SK-N-MC (cell line): ENCODE data around the gene ABCF1.

ENCODE experiments used
- DNase-seq: peaks from one replicate; pipeline ENCODE4 v3.0.0-alpha.2; 2011; ENCODE audit warnings: low read depth, low spot score
- H3K27ac ChIP-seq: fragments of 200-600 bp; sonication (generic); 2 replicates; pipeline ENCODE4 v1.5.1; 2016; ENCODE audit warnings: mixed run types
- H3K36me3 ChIP-seq: fragments of 200-600 bp; sonication (generic); 2 replicates; pipeline ENCODE4 v1.6.1; 2017; ENCODE audit warnings: antibody characterized with exemption, low read length, mixed read lengths; ENCODE audit not compliant: insufficient read depth
- H3K4me3 ChIP-seq: fragments of 200-600 bp; sonication (generic); 2 replicates; pipeline ENCODE4 v1.5.1; 2016
- H3K9ac ChIP-seq: fragments of 200-600 bp; sonication (generic); 2 replicates; pipeline ENCODE4 v1.8.0; 2017; ENCODE audit warnings: mixed run types, mixed read lengths; ENCODE audit not compliant: insufficient read length
- H3K9me3 ChIP-seq: fragments of 200-600 bp; sonication (generic); 2 replicates; pipeline ENCODE4 v1.6.1; 2017; ENCODE audit warnings: low read depth, mild to moderate bottlenecking, antibody characterized with exemption, low read length, moderate library complexity, mixed read lengths
- EZH2 ChIP-seq: fragments of 200-600 bp; sonication (generic); IDR thresholded peaks from one replicate; pipeline ENCODE4 v1.6.1; 2017; ENCODE audit warnings: antibody characterized with exemption
- FOXP2 ChIP-seq: optimal IDR thresholded peaks from 2 replicates; pipeline ENCODE3; 2011; ENCODE audit warnings: mild to moderate bottlenecking, moderate library complexity; ENCODE audit not compliant: insufficient read depth; ENCODE audit errors: extremely low read length, control extremely low read depth
- POLR2AphosphoS5 ChIP-seq: IDR thresholded peaks from 2 replicates; pipeline ENCODE4 v1.6.1; 2012; ENCODE audit warnings: mild to moderate bottlenecking, low read depth, low read length, borderline replicate concordance

Gene ABCF1

DNA sequence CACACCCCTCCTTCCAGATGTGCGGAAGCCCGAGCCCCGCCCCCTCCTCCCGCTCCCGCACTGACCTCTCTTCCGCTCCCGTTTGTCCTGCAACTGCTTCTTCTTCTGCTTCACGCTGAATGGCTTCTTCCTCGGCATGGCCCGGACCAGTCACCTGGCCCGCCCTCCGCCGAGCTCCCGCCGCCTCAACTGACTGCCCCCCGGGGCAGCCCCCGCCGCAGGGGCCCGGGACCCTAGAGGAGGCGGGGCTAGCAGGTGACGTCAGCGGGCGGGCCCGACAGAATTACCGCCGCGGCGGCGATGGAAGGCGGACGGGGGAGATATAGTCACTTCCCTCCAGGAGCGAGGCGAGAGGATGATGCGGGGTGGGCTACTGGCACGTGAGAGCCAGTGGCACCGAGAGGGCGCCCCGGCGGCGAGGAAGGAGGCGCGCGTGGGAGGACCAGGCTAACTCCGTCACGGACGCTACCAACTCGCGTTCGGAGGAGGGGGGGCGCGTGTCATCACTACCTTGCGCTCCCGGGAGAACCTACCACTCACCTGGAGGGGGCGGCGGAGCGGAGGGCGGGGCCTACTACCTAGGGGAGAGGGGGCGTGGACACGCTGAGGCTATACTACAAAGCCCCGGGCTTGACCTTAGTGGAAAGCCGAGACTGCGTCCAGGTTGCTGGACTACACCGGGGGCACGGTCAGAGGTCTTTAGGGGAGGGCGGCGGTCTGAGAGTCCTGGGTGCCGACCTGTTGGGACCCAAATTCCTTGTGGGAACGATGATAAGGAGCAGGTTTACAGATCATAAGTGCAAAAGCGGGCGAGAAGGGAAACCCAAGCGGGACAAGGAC, 15.0 kb upstream of the ABCF1 start, which contains the start of gene GNL1:
GNL1 (minus strand) TSS at position 424 of the 840 bp plus-strand sequence; CDS start at position 138, 286 bp downstream.
- H3K9me3 ChIP-seq: no peaks in the 10 kb centered on the region
- no peak for TF ChIP-seq FOXP2
- peak; percentile 69; the same call in 1 of the 2 replicates for TF ChIP-seq POLR2AphosphoS5
- TF ChIP-seq EZH2: no peak
- peaks cover 54% of the 10 kb centered on the region for H3K36me3 ChIP-seq
- peak within 1 kb of the TSS; percentile 96 for H3K4me3 ChIP-seq
- H3K27ac ChIP-seq: peak within 1 kb of the TSS; percentile 93
- DNase-seq: no peak
- H3K9ac ChIP-seq: peak within 1 kb of the TSS; percentile 91

DNA sequence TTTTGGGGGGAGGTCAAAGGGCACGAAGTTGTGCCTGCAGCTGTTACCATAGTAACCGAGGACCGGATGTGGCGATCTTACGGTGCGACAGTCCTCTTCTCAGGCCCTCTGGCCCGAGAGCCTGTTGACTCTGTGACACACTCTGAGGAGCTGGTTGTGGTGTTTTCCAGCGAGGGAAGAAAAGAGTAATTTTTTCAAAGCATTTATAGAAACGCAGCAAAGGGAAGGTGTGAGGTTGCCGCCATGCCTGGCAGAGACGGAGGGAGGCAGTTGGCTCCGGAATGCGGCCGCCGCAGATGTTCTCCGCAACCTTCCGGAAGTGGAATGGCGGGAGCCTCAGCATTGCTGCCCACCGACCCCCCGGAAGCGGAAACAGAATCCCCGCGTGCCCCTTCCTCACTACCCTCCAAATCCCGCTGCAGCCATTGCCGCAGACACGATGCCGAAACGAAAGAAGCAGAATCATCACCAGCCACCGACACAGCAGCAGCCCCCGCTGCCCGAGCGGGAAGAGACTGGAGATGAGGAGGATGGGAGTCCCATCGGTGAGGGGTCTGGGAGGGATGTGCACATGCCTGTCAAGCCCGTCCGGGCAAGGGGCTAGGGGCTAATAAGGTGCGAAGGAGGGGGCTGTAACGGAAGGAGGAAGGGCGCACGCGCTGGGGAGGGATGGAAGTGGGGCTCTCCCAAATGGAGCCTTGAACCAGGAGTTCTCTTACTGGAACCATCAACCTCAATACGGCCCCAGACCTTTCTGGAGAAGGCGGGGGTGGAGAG, 14.1 kb upstream of the ABCF1 start, which contains the start of gene PRR3:
PRR3 (plus strand) TSS at position 390 of the 777 bp plus-strand sequence; CDS start at position 440, 50 bp downstream.
- TF ChIP-seq POLR2AphosphoS5: peak; percentile 98
- no peak for TF ChIP-seq EZH2
- TF ChIP-seq FOXP2: no peak
- H3K27ac ChIP-seq: peak within 1 kb of the TSS; percentile 93
- H3K9me3 ChIP-seq: no peaks in the 10 kb centered on the region
- H3K4me3 ChIP-seq: peak within 1 kb of the TSS; percentile 96
- no peak for DNase-seq
- H3K9ac ChIP-seq: peak within 1 kb of the TSS; percentile 91
- peaks cover 51% of the 10 kb centered on the region for H3K36me3 ChIP-seq

DNA sequence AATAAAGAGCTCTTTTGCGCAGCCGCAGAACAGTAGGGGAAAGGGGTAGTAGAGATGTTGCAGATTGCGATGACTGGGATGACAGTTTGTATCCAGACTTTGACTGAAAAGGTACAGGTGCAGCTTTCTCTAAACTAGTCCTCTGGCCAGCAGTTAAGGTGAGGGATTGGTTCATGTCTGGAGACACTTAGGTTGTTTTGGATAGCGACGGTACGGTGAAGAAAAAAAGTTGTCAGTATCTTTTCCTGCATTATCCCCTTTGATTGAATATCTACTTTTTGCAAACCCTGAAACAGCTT, 13.6 kb upstream of the ABCF1 start:
- peak overlapping the region; percentile 93 for H3K27ac ChIP-seq
- TF ChIP-seq EZH2: no peak
- no peak for TF ChIP-seq POLR2AphosphoS5
- no peak for TF ChIP-seq FOXP2

DNA sequence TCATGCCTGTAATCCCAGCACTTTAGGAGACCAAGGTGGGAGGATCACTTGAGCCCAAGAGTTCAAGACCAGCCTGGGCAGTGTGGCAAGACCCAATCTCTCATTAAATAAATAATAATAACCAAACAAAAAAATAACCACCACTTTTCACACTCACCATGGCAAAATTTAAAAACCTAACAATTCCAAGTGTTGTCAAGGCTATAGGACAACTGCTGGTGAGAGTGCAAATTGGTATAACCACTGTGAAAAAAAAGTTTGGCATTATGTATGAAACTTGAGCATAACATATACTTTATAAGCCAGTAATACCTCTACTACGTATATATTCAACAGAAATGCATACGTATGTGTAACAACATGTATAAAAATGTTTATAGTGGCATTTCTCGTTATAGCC, 10.3 kb upstream of the ABCF1 start:
- no peak for DNase-seq
- Histone ChIP-seq H3K27ac (no peak overlapping the region), H3K9me3 (no peaks in the 10 kb centered on the region), H3K36me3 (peaks cover 45% of the 10 kb centered on the region), H3K9ac (no peak overlapping the region), H3K4me3 (no peak overlapping the region)
- TF ChIP-seq EZH2: no peak
- TF ChIP-seq POLR2AphosphoS5: no peak
- TF ChIP-seq FOXP2: no peak

More for the DNA sequence above, 13.6 kb upstream of the ABCF1 start:
- Histone ChIP-seq H3K9ac (peak overlapping the region; percentile 91), H3K9me3 (no peaks in the 10 kb centered on the region), H3K36me3 (peaks cover 51% of the 10 kb centered on the region), H3K4me3 (peak overlapping the region; percentile 96)
- no peak for DNase-seq

DNA sequence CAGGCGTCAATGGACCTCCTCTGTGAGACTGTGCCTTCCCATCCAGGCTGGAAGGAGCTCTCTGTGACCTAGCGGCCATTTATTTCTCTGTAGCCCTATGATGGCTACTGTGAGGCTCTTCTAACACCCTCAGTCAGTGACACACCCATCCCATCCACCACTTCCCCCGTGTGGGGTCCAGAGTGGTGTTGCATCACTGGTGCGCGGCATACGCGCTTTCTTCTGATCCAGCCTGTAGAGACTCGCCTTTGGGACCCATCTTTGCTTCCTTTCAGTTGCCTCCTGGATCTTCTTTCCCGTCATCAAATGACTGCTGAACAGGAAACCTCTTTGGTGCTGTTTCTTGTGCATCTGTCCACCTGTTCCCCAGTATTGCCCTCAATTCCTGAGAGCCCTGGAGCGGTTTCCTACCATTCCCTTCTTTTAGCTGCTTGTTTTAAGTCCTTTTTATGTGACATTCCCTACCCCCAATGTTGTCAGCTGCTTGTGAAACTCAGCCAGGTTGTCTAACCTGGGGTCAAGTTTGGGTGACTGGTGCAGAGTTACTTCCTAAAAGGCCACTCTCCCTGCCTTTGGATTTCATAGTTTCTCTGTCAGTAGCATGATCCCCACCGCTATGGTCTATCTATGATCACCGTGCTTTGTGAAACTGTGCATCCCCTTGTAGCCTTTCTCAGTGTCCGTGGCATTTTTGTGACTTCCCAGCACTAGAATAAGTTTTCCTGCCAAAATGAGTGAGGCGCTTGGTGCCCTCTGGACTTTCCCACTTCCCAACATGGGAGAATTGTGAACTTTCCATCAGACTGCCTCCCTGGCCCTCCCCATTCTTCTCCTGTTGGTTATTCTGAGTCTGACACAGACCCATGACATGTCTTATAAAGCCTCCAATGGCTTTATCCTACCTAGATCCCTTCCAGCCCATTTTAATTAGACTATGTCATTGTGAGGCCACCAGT, 8.5 kb upstream of the ABCF1 start:
- DNase-seq: no peak
- Histone ChIP-seq H3K4me3 (no peak overlapping the region), H3K9ac (no peak overlapping the region), H3K9me3 (no peaks in the 10 kb centered on the region), H3K27ac (no peak overlapping the region), H3K36me3 (peaks cover 45% of the 10 kb centered on the region)
- TF ChIP-seq FOXP2 (no peak), EZH2 (no peak), POLR2AphosphoS5 (no peak; the same call in 1 of the 2 replicates)

DNA sequence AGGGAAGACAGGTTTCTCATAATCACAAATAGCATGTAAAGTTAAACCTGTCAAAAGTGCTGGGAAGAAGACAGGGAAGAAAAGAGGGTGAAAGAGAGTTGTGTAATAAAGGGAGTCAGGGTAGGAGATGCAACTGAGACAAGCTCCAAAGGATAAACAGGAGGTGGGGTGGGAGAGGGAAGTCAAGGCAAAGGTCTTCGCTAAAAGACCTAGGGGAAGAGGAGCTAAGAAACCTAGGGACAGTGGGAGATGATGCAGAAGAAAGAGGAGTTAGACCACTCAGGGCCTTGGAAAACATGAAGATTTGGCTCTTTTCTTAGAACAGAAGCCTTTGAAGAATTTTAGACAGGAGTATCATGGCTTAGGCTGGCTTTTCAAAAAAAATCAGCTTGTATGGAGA, 7.1 kb upstream of the ABCF1 start:
- TF ChIP-seq EZH2 (no peak), FOXP2 (no peak), POLR2AphosphoS5 (no peak)
- H3K9ac ChIP-seq: no peak overlapping the region
- H3K9me3 ChIP-seq: no peaks in the 10 kb centered on the region
- H3K36me3 ChIP-seq: peaks cover 33% of the 10 kb centered on the region
- H3K4me3 ChIP-seq: no peak overlapping the region
- no peak overlapping the region for H3K27ac ChIP-seq
- DNase-seq: no peak

DNA sequence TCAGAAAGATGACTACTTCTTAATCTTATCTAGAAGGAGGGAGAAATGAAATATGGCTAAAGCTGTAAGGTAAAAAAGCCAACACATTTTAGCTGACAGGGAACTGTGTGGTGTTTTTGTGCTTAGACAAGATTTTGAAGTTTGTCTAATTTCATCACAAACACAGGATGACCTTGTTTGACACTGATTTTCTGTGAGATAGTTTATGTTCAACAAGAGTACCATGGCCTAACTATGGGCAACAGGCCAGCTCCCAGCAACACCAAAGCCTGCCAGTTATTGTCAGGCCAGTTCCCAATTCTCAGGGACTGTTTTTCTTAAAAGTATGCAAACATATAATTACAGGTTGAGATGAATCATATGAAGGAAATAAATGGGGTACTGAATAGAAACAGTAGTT, 5.5 kb upstream of the ABCF1 start:
- H3K9me3 ChIP-seq: no peaks in the 10 kb centered on the region

More for the DNA sequence above, 5.5 kb upstream of the ABCF1 start:
- no peak for DNase-seq
- Histone ChIP-seq H3K4me3 (no peak overlapping the region), H3K9ac (no peak overlapping the region), H3K36me3 (peaks cover 24% of the 10 kb centered on the region), H3K27ac (0 out of 2 replicates have a peak overlapping the region, but pooled peaks have one; percentile 30)
- TF ChIP-seq POLR2AphosphoS5 (no peak), EZH2 (no peak), FOXP2 (no peak)
